ENCODE results near the gene ANXA10.

DNA sequence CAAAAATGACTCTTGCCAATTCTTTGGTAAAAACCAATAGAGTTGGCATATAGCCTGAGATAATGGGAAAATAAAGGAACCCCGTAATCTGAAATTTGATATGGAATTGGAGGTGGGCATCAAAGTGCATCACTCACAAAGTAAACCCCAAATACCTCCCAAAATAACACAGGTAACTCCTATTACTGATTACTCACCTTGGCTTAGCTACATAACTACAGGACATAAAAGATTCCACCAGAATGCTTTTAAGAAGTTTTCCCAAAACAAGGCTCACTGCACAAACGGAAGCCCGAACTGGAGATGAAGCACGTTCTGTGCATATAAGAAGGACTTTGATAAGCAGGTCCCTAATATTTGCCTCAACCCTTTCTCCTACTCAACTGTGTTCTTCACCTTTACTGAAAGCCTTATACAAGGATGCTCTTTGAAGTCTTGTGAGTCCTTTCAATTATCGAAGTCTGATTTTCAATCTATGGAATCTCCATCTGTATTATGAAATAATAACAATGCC is 14.6 kb upstream of the ANXA10 start:
- TF ChIP-seq, protein P1, sequence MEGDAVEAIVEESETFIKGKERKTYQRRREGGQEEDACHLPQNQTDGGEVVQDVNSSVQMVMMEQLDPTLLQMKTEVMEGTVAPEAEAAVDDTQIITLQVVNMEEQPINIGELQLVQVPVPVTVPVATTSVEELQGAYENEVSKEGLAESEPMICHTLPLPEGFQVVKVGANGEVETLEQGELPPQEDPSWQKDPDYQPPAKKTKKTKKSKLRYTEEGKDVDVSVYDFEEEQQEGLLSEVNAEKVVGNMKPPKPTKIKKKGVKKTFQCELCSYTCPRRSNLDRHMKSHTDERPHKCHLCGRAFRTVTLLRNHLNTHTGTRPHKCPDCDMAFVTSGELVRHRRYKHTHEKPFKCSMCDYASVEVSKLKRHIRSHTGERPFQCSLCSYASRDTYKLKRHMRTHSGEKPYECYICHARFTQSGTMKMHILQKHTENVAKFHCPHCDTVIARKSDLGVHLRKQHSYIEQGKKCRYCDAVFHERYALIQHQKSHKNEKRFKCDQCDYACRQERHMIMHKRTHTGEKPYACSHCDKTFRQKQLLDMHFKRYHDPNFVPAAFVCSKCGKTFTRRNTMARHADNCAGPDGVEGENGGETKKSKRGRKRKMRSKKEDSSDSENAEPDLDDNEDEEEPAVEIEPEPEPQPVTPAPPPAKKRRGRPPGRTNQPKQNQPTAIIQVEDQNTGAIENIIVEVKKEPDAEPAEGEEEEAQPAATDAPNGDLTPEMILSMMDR (conservative IDR thresholded peaks at IDR 0.05 in 1 of 2, IDR thresholded peaks at IDR 0.05 in 1 of 2; ENCODE audit: extremely low read depth in 1 of 2, insufficient read depth in 1 of 2, low read depth in 1 of 2, low read length in 2 of 2) = no peak
- TF ChIP-seq EZH2 (IDR thresholded peaks at IDR 0.05; ENCODE audit: borderline replicate concordance, low read length) = no peak

Data from mammary epithelial cell (primary cell).